Duodenal mucosa (tissue), 2 donors: ENCODE data around the gene ROR2.

Source experiments
- H3K27ac ChIP-seq: one replicate; pipeline ENCODE4 v1.7.0; 2013; ENCODE audit warnings: low read depth, low read length
- H3K27me3 ChIP-seq, 2 donors: one replicate each; pipeline ENCODE4 v1.7.0; 2013; ENCODE audit warnings: low read length in 2 of 2, control low read depth in 1 of 2; ENCODE audit not compliant: insufficient read depth in 2 of 2, control insufficient read depth in 1 of 2
- H3K36me3 ChIP-seq, 2 donors: one replicate each; pipeline ENCODE4 v1.7.0; 2013; ENCODE audit warnings: low read length in 2 of 2, control low read depth in 1 of 2; ENCODE audit not compliant: insufficient read depth in 2 of 2, control insufficient read depth in 1 of 2
- H3K4me1 ChIP-seq, 2 donors: one replicate each; pipeline ENCODE4 v1.7.0; 2013; ENCODE audit warnings: low read length in 2 of 2, control low read depth in 1 of 2; ENCODE audit not compliant: insufficient read depth in 2 of 2, control insufficient read depth in 1 of 2
- H3K4me3 ChIP-seq, 2 donors: one replicate each; pipeline ENCODE4 v1.7.0; 2013; ENCODE audit warnings: low read length in 2 of 2, low read depth in 1 of 2
- H3K9ac ChIP-seq, 2 donors: one replicate each; pipeline ENCODE4 v1.7.0; 2013; ENCODE audit warnings: low read length in 2 of 2, low read depth in 1 of 2
- H3K9me3 ChIP-seq, 2 donors: one replicate each; pipeline ENCODE4 v1.7.0; 2013; ENCODE audit warnings: low read length in 2 of 2, control low read depth in 1 of 2; ENCODE audit not compliant: control insufficient read depth in 1 of 2

The ROR2 gene

GRCh38 chr9:91813176-91813795 lies 136.7 kb downstream of the ROR2 start:
- Histone ChIP-seq H3K27me3 (peaks cover 0 to 3% of the 10 kb centered on the region in 2 donors), H3K4me3 (no peak overlapping the region), H3K27ac (no peak overlapping the region), H3K9me3 (no peaks in the 10 kb centered on the region), H3K36me3 (no peaks in the 10 kb centered on the region), H3K4me1 (peaks cover 0 to 9% of the 10 kb centered on the region in 2 donors), H3K9ac (no peak overlapping the region)

- no peaks in the 10 kb centered on the region for H3K36me3 ChIP-seq
- H3K9ac ChIP-seq: no peak overlapping the region
- H3K27ac ChIP-seq: no peak overlapping the region
- H3K9me3 ChIP-seq: no peaks in the 10 kb centered on the region
- H3K4me3 ChIP-seq: no peak overlapping the region
- peaks cover 0 to 7% of the 10 kb centered on the region in 2 donors for H3K4me1 ChIP-seq
- peaks cover 0 to 3% of the 10 kb centered on the region in 2 donors for H3K27me3 ChIP-seq
Measured at GRCh38 chr9:91812191-91812590, 137.8 kb downstream of the ROR2 start.

DNA sequence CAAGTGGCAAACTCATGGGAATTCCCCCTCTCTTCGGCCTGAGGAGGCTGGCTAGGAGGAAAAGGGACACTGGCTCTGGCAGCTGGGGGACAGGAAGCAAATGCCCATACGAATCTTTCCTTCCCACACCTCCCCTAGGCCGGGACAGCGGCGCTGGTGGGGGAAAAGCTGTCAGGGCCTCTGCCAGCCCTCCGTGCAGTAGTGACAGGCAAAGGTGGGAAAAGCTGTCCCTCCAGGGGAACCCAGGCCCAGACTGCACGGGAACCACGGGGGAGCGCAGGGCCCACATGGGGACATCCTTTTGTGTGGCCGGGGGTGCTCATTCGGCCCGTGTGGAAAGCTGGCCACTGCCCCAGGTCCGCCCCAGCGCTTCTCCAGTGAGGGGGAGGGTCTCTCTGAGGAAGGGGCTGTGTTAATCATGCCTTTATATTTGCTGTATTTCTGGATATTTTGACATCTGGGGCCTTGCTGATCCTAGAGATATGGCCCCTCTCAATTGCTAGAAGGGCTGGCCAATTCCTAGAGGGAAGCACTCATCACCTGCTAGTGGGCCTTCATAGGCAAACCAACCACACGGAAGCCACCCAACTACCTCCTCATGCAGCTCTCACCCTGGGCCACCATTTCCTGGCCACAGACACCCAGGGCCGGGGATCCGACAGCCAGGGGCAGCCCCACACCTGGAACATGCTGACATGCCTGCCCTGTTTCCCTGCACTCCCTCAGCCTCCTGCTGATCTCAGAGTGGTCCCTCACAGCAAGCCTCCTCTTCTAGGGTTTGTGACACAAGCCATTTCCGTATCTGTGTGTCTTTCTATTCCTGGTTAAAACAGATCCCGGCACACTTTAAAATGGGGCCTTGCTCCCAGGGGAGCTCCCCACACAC lies 138.8 kb downstream of the ROR2 start:
- H3K36me3 ChIP-seq: no peaks in the 10 kb centered on the region
- no peak overlapping the region for H3K4me3 ChIP-seq
- no peaks in the 10 kb centered on the region for H3K4me1 ChIP-seq
- H3K9me3 ChIP-seq: no peaks in the 10 kb centered on the region
- H3K27me3 ChIP-seq: no peaks in the 10 kb centered on the region
- no peak overlapping the region for H3K9ac ChIP-seq
- H3K27ac ChIP-seq: no peak overlapping the region

- Histone ChIP-seq H3K27me3 (no peaks in the 10 kb centered on the region), H3K4me3 (no peak overlapping the region), H3K9me3 (no peaks in the 10 kb centered on the region), H3K4me1 (no peaks in the 10 kb centered on the region), H3K36me3 (no peaks in the 10 kb centered on the region), H3K27ac (no peak overlapping the region), H3K9ac (no peak overlapping the region)
Measured at GRCh38 chr9:91810286-91810905, 139.6 kb downstream of the ROR2 start.

DNA sequence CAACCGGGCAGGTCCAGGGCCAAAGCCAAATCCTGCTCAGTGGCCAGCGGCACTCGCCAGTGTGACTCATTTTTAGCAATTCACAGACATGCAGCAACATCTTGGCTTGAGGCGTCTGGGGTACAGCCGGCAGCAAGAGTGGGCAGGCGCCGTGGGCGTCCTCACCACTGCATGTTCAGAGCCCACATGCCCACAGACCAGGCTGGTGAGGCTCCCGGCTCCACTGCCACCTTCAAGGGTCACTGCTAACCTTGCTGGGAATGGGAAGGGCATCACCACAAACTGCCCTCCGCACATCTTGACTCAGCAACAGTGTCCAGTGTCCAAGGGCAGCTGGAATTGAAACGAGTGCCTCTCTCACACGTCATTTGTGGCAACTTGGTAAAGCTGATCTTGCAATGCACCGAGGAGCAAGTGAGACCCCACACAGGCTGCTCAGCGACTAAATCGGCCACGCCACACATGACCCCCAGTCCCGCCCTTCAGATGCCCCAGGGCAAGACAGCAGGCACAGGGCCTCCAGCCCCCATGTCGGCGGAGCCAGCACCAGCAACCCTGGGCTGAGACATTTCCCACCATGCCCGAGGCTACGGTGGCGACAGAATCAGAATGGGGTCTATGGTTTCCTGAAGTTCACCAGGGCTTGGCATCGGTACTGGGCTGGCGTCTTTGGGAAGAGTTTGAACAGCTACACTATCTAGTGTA lies 140.3 kb downstream of the ROR2 start:
- no peaks in the 10 kb centered on the region for H3K27me3 ChIP-seq
- no peaks in the 10 kb centered on the region for H3K9me3 ChIP-seq
- no peaks in the 10 kb centered on the region for H3K4me1 ChIP-seq
- no peaks in the 10 kb centered on the region for H3K36me3 ChIP-seq
- no peak overlapping the region for H3K27ac ChIP-seq
- no peak overlapping the region for H3K9ac ChIP-seq
- H3K4me3 ChIP-seq: no peak overlapping the region

DNA sequence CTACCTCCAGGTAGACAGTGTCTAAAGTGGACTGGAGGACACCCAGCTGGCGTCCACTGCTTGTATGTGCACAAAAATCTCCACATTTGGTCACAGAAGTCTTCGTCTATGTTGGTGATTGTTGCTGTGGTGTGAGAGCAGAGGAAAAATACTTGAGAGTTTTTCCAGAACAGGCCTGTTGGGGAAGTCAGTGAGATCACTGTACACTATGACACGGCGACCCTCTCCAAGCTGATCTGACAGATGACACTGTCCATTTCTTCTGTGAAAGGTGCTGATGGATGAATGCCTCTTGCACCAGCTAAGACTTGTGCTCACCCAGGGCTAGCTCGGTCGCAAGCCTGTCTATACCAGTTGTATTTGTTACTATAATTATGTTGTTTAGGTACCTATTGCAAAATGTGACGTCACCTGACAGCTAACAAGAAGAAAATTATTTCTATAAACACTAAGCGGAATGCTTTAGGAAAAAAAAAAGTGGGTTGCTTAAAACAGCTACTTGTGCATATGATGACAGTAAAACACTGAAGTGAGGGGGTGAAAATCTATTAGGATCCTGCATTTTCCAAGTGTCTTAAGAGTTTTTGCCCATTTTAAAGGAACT lies 142.3 kb downstream of the ROR2 start:
- Histone ChIP-seq H3K4me3 (no peak overlapping the region), H3K27ac (no peak overlapping the region), H3K4me1 (no peaks in the 10 kb centered on the region), H3K36me3 (no peaks in the 10 kb centered on the region), H3K9ac (no peak overlapping the region), H3K27me3 (peaks cover 0 to 3% of the 10 kb centered on the region in 2 donors), H3K9me3 (no peaks in the 10 kb centered on the region)

DNA sequence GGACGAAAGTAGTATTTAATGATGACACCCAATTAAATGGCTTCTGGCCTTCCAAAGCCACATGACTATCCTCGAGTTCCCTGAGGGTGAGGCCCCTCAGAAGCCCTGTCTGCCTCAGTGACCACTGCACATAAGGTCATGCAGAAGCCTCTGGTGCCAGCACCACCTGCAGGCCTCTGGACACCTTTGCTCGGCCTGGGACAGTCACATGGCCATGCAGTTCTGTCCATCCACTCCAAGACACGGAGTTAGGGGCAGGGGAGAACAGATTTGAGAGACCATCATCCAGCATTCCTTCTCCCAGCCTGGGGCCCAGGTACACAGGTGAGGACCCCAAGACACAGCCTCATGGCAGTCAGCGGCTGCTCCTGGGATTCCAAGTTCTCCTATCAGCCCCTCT lies 145.0 kb downstream of the ROR2 start:
- no peak overlapping the region for H3K27ac ChIP-seq
- no peaks in the 10 kb centered on the region for H3K4me1 ChIP-seq
- no peaks in the 10 kb centered on the region for H3K9me3 ChIP-seq
- no peak overlapping the region for H3K9ac ChIP-seq
- H3K4me3 ChIP-seq: no peak overlapping the region
- H3K27me3 ChIP-seq: peaks cover 0 to 6% of the 10 kb centered on the region in 2 donors
- no peaks in the 10 kb centered on the region for H3K36me3 ChIP-seq

GRCh38 chr9:91803970-91804752 lies 145.9 kb downstream of the ROR2 start:
- Histone ChIP-seq H3K27ac (no peak overlapping the region), H3K4me3 (no peak overlapping the region), H3K36me3 (no peaks in the 10 kb centered on the region), H3K27me3 (peaks cover 0 to 6% of the 10 kb centered on the region in 2 donors), H3K9ac (no peak overlapping the region), H3K9me3 (no peaks in the 10 kb centered on the region), H3K4me1 (peaks cover 5 to 7% of the 10 kb centered on the region in 2 donors)
